Bone marrow (tissue), 2 donors: ENCODE data around the gene KCNIP1.

Source experiments
- DNase-seq, 2 donors: peaks; one replicate each; lab custom pipeline; 2025; lab: John Stamatoyannopoulos, UW

The KCNIP1 gene

GRCh38 chr5:170503990-170504596 is at the start of gene KCNIP1:
KCNIP1 (plus strand) TSS chr5:170504020.
- no peak for DNase-seq

GRCh38 chr5:170463426-170463825 is 40.4 kb upstream of the KCNIP1 start:
- no peak for DNase-seq

- no peak for DNase-seq
Observed at GRCh38 chr5:170464280-170465127, 39.3 kb upstream of the KCNIP1 start.

- DNase-seq: no peak
Observed at GRCh38 chr5:170466553-170466952, 37.3 kb upstream of the KCNIP1 start.

- DNase-seq: peak in 1 of 2 donors; percentile 97
Observed at GRCh38 chr5:170466988-170467707, 36.7 kb upstream of the KCNIP1 start.

GRCh38 chr5:170468633-170469285 is 35.1 kb upstream of the KCNIP1 start:
- no peak for DNase-seq

- DNase-seq: no peak
Observed at GRCh38 chr5:170469414-170469813, 34.4 kb upstream of the KCNIP1 start.

GRCh38 chr5:170470275-170470674 is 33.5 kb upstream of the KCNIP1 start:
- no peak for DNase-seq

GRCh38 chr5:170470808-170471404 is 32.9 kb upstream of the KCNIP1 start:
- no peak for DNase-seq

- peak in 1 of 2 donors; percentile 36 for DNase-seq
Observed at GRCh38 chr5:170471551-170472178, 32.2 kb upstream of the KCNIP1 start.

- no peak for DNase-seq
Observed at GRCh38 chr5:170473642-170474041, 30.2 kb upstream of the KCNIP1 start.

- DNase-seq: no peak
Observed at GRCh38 chr5:170474489-170475274, 29.1 kb upstream of the KCNIP1 start.

- DNase-seq: peak in 1 of 2 donors; percentile 81
Observed at GRCh38 chr5:170475294-170476000, 28.4 kb upstream of the KCNIP1 start.

GRCh38 chr5:170476704-170477103 is 27.1 kb upstream of the KCNIP1 start:
- DNase-seq: no peak

GRCh38 chr5:170477906-170478305 is 25.9 kb upstream of the KCNIP1 start:
- DNase-seq: no peak

- no peak for DNase-seq
Observed at GRCh38 chr5:170478306-170478705, 25.5 kb upstream of the KCNIP1 start.

- peak in 1 of 2 donors; percentile 18 for DNase-seq
Observed at GRCh38 chr5:170479484-170479883, 24.3 kb upstream of the KCNIP1 start.

- no peak for DNase-seq
Observed at GRCh38 chr5:170480260-170480659, 23.6 kb upstream of the KCNIP1 start.

- DNase-seq: no peak
Observed at GRCh38 chr5:170481849-170482248, 22.0 kb upstream of the KCNIP1 start.

GRCh38 chr5:170482511-170482910 is 21.3 kb upstream of the KCNIP1 start:
- DNase-seq: no peak
